Activated naive CD8-positive, alpha-beta T cell (primary cell): ENCODE data around the gene GAA.
"Not testable (repeated sequence)": the region's sequence is repeated elsewhere in the genome, so short reads cannot be mapped to it uniquely, and the experiment has no call there.

ENCODE experiments used
- H3K27ac Mint-ChIP-seq: one replicate; pipeline ENCODE4 v1.8.0; 2021; ENCODE audit warnings: mixed read lengths
- H3K27me3 Mint-ChIP-seq: one replicate; pipeline ENCODE4 v1.8.0; 2021; ENCODE audit warnings: mixed read lengths
- H3K36me3 Mint-ChIP-seq: one replicate; pipeline ENCODE4 v1.8.0; 2021; ENCODE audit warnings: mixed read lengths
- H3K4me1 Mint-ChIP-seq: one replicate; pipeline ENCODE4 v1.8.0; 2021; ENCODE audit warnings: low read depth, mixed read lengths
- H3K4me3 Mint-ChIP-seq: one replicate; pipeline ENCODE4 v1.8.0; 2021; ENCODE audit warnings: mild to moderate bottlenecking, mixed read lengths
- H3K9me3 Mint-ChIP-seq: one replicate; pipeline ENCODE4 v1.8.0; 2021; ENCODE audit warnings: low read depth, mixed read lengths

GAA gene

DNA sequence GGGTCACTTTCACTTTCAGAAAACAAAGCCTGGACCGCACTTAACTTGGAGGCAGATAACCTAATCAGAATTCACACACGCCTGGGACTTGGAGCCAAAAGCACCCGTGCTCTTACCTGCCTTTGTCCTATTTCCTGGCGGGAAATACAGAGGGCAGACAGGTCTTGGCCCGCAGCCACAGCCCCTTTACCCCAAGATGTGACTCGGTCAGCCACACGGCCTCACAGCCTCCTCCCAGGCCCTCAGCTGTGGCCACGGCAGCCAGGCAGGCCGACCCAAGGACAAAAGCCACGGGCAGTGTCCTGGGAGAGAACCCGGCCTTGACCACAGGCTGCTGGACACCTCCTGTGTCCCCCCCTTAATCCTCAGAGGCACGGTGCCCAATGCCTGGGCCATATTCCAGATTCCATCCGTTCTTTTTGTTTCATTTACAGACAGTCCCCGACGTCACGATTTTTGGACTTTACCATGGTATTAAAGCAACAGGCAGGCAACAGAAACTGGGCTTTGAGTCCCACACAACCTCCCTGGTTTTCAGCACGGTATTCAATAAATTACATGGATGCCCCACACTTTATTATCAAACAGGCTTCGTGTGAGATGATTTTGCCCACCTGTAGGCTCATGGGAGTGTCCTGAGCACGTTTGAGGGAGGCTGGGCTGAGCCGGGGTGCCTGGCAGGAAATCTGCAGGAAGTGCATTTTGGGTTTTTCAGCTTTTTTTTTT is 30.1 kb upstream of the GAA start:
- peaks cover 6% of the 10 kb centered on the region for H3K4me1 Mint-ChIP-seq
- H3K36me3 Mint-ChIP-seq, result no peaks in the 10 kb centered on the region
- no peaks in the 10 kb centered on the region for H3K9me3 Mint-ChIP-seq
- H3K27me3 Mint-ChIP-seq, result no peaks in the 10 kb centered on the region
- H3K4me3 Mint-ChIP-seq, result no peak overlapping the region
- H3K27ac Mint-ChIP-seq, result no peak overlapping the region

DNA sequence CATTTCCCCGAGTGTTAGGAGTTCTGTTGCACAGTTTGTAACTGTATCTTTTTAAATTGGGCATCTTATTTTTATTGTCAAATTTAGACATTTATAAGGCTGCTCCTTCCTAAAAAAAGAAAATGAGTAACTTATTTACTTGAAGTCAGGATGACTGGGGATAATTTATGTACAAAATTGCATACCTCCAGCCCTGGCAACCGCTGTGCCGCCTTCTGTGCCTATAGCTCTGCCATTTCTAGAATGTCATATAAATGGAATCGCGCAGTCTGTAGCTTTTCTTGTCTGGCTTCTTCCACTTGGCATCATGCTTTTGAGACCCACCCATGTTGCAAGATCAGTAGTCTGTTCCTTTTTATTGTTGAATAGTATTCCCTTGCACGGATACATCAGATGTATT is 29.0 kb upstream of the GAA start:
- Mint-ChIP-seq H3K9me3 (no peaks in the 10 kb centered on the region), H3K4me3 (no peak overlapping the region), H3K27ac (no peak overlapping the region), H3K4me1 (peaks cover 6% of the 10 kb centered on the region), H3K36me3 (no peaks in the 10 kb centered on the region), H3K27me3 (peaks cover under 1% of the 10 kb centered on the region)

DNA sequence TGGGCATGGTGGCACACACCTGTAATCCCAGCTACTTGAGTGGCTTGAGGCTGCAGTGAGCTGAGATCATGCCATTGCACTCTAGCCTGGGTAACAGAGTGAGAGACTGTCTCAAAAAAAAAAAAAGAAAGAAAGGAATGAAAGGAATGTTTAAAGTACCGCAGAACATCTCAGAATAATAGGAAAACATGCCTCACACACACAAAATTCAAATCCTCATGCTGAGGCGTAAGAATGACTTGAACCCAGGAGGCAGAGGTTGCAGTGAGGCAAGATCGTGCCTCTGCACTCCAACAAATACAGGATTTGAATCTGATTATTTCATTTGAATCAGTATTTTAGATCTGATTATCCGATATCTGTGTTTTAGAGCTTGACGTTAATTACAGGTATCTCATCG is 21.3 kb upstream of the GAA start:
- H3K27me3 Mint-ChIP-seq, result peaks cover 7% of the 10 kb centered on the region
- no peaks in the 10 kb centered on the region for H3K9me3 Mint-ChIP-seq
- no peak overlapping the region for H3K4me3 Mint-ChIP-seq
- H3K27ac Mint-ChIP-seq, result no peak overlapping the region
- no peaks in the 10 kb centered on the region for H3K36me3 Mint-ChIP-seq
- peaks cover 3% of the 10 kb centered on the region for H3K4me1 Mint-ChIP-seq

DNA sequence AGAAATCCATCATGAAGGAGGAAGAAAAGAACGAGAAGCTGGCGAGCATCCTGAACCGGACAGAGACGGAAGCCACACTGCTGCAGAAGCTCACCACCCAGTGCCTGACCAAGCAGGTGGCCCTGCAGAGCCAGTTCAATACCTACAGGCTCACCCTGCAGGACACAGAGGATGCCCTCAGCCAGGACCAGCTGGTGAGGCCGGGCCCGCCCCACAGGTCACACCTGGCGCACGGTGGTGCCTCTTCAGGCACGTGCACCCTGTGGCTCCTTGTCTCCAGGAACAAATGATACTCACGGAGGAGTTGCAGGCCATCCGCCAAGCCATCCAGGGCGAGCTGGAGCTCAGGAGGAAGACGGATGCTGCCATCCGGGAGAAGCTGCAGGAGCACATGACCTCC is 19.8 kb upstream of the GAA start:
- Mint-ChIP-seq H3K27me3 (peaks cover 7% of the 10 kb centered on the region), H3K4me1 (peaks cover 3% of the 10 kb centered on the region), H3K27ac (no peak overlapping the region), H3K9me3 (no peaks in the 10 kb centered on the region), H3K36me3 (no peaks in the 10 kb centered on the region), H3K4me3 (no peak overlapping the region)

DNA sequence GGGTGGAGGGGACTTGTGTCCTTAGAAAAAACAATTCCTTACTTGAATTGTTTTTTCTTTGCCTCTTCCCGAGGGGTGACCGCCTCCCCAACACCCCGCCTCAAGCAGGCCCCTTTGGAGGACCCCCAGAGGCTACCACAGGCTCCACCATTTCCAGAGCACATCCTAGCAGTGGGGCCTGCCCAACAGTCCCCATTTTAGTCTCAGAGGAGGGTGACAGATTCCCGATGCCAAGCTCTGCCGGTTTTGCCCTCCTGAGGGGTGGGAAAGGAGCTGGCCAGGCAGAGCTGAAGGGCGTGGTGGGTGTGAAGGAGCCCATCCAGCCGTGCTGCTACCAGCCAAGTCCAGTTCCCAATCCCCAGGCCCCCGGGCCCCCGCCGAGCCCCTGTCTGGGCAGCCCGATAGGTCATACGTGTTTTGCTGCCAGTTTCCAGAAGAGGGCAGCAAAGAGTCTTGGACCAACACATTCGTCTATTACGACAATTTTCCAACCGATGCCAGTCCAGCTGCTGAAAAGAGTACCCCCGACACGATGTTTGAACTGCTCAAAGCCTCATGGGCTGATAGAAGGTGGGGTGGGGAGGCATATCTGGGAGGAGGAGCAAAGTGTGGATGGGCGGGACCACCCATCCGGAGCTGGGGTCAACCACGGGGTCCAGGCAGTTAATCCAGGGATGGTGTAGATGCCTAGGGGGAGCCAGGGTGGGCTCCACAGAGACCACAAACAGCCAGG is 18.8 kb upstream of the GAA start:
- Mint-ChIP-seq H3K4me3 (no peak overlapping the region), H3K27ac (no peak overlapping the region), H3K4me1 (peaks cover 3% of the 10 kb centered on the region), H3K36me3 (no peaks in the 10 kb centered on the region), H3K9me3 (no peaks in the 10 kb centered on the region), H3K27me3 (peaks cover 6% of the 10 kb centered on the region)

DNA sequence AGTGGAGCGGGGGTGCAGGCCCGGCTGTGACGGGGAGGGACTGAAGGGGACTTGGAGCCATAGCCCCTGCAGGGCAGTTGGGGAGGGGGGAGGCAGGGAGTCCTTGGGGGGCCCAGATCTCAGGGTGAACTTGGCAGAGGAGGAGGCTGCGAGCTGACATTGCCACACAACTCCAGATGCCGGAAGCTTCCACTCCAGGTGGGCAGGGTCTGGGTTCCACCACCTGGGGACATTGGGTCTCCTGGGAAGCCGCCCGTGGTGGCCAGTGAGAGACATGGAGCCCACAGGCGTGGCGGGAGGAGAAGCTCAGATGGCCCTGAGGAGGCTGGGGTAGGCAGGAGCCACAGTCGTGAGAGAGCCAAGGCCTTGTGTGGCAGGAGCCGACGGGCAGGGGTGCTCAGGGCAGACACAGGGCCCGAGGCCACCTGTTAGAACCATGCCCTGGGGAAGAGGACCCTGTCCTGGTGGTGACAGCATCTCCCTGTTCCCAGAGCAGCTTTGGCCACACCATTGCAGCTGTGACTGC is 18.2 kb upstream of the GAA start:
- Mint-ChIP-seq H3K9me3 (no peaks in the 10 kb centered on the region), H3K27ac (no peak overlapping the region), H3K4me1 (peaks cover 3% of the 10 kb centered on the region), H3K36me3 (no peaks in the 10 kb centered on the region), H3K4me3 (no peak overlapping the region), H3K27me3 (peaks cover 6% of the 10 kb centered on the region)

DNA sequence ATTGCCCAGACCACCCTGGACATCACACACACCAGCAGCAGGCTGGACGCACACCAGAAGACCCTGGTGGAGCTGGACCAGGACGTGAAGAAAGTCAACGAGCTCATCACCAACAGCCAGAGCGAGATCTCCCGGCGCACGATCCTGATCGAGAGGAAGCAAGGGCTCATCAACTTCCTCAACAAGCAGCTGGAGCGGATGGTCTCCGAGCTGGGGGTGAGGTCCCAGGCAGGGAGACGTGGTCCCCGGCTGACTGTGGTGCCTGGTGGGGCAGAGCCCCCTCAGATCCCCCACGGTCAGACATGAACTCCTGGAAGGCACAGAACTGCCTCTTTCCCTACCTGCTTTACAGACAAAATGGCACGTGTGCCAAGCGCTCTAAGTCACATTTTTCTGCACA is 16.6 kb upstream of the GAA start:
- Mint-ChIP-seq H3K27ac (no peak overlapping the region), H3K9me3 (no peaks in the 10 kb centered on the region), H3K4me1 (peaks cover 3% of the 10 kb centered on the region), H3K4me3 (no peak overlapping the region), H3K36me3 (no peaks in the 10 kb centered on the region), H3K27me3 (no peaks in the 10 kb centered on the region)

DNA sequence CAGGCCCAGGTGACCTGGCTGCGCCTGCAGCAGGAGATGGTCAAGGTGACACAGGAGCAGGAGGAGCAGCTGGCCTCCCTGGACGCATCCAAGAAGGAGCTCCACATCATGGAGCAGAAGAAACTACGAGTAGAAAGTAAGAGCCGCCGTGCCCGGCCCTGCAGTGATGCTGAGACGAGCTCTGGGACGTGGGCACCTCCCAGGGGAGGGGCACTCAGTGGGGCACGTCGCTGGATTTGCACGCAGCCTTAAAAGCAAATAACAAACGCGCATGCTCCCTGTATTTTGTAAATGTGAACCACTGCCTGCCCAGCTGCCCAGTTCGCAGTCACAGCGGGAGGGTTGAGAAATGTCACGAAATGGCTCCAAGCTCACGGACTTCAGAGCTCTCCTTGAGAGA is 15.3 kb upstream of the GAA start:
- no peak overlapping the region for H3K27ac Mint-ChIP-seq
- H3K27me3 Mint-ChIP-seq, result no peaks in the 10 kb centered on the region
- H3K9me3 Mint-ChIP-seq, result no peaks in the 10 kb centered on the region
- no peaks in the 10 kb centered on the region for H3K36me3 Mint-ChIP-seq
- no peak overlapping the region for H3K4me3 Mint-ChIP-seq
- H3K4me1 Mint-ChIP-seq, result peaks cover 3% of the 10 kb centered on the region

DNA sequence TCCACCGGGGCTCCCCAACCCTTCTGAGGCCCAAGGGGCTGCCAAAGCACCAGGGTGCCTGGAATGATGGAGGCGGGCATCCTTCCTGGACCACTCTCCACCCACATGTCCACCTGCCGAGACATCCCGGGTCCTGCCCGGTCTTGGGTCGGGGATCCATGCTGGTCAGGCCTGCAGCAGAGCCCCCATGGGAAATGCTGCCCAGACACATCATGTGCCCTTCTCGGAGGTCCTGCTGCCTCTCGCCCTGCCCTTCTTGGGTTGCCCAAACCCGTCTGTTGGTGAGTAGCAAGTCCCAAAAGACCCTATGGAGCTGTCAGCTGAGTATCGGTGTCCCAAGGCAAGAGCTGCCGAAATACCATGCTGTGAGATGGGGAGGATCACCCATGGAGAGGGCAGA is 14.8 kb upstream of the GAA start:
- Mint-ChIP-seq H3K36me3 (no peaks in the 10 kb centered on the region), H3K4me3 (no peak overlapping the region), H3K27ac (no peak overlapping the region), H3K27me3 (no peaks in the 10 kb centered on the region), H3K9me3 (no peaks in the 10 kb centered on the region), H3K4me1 (peaks cover 3% of the 10 kb centered on the region)

DNA sequence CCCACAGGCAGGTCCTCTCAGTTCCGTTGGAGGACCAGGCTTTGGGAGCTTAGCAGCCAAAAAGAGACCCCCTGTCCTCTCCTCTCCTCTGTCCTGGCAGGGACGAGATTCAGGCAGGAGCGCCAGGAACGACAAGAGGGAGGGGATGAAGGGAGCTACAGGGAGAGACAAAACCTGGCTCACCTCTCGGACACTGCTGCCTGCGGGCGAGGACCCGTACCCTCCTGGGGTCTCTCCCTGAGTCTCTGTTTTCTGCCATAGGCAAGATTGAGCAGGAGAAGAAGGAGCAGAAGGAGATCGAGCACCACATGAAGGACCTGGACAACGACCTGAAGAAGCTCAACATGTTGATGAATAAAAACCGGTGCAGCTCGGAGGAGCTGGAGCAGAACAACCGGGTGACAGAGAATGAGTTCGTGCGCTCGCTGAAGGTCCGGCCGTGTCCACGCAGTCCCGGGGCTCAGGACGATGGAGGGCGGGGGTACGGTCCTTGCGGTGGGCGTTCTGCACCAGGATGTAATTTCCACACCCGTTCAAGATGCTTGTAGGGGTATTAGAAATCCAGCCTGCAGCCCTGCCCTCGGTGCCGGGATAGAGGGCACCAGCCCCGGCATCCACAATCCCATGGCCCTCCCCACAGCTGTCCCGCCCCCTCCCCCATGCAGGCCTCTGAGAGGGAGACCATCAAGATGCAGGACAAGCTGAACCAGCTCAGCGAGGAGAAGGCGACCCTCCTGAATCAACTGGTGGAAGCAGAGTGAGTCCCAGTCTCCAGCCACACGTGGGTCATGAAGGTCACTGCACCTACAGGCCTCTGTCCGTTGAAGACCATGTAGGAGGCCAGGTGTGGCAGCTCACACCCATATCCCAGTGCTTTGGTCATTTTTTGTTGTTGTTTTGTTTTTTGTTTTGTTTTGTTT is 13.8 kb upstream of the GAA start:
- Mint-ChIP-seq H3K9me3 (no peaks in the 10 kb centered on the region), H3K27me3 (no peaks in the 10 kb centered on the region), H3K4me1 (peaks cover 3% of the 10 kb centered on the region), H3K27ac (no peak overlapping the region), H3K4me3 (no peak overlapping the region), H3K36me3 (no peaks in the 10 kb centered on the region)

DNA sequence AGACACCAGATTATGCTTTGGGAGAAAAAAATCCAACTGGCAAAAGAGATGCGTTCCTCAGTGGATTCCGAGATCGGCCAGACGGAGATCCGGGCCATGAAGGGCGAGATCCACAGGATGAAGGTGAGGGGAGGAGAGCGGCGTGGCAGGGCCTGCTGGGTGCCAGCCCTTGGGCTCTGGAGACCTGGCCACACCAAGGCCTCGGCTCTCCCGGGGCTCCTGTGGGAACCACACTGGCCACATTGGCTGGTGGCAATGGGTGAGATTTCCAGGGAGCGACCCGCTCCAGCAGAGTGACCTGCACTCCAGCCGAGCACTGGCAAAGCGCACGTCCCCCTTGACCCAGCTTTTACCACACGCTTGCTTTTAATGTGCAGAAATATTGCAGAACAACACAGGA is 11.6 kb upstream of the GAA start:
- no peak overlapping the region for H3K27ac Mint-ChIP-seq
- H3K9me3 Mint-ChIP-seq, result no peaks in the 10 kb centered on the region
- no peaks in the 10 kb centered on the region for H3K36me3 Mint-ChIP-seq
- H3K27me3 Mint-ChIP-seq, result no peaks in the 10 kb centered on the region
- H3K4me3 Mint-ChIP-seq, result no peak overlapping the region
- H3K4me1 Mint-ChIP-seq, result no peaks in the 10 kb centered on the region

DNA sequence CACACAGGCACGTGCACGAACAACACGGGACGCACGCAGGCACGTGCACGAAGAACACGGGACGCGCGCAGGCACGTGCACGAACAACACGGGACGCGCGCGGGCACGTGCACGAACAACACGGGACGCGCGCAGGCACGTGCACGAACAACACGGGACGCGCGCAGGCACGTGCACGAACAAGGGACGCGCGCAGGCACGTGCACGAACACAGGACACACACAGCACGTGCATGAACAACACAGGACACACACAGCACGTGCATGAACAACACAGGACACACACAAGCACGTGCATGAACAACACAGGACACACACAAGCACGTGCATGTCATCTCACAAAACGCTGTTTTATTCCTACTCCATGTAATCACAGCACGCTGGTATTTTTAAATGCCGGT is 11.2 kb upstream of the GAA start:
- H3K36me3 Mint-ChIP-seq, H3K27me3 Mint-ChIP-seq, H3K4me1 Mint-ChIP-seq, H3K27ac Mint-ChIP-seq, H3K4me3 Mint-ChIP-seq, H3K9me3 Mint-ChIP-seq: not testable (repeated sequence)

DNA sequence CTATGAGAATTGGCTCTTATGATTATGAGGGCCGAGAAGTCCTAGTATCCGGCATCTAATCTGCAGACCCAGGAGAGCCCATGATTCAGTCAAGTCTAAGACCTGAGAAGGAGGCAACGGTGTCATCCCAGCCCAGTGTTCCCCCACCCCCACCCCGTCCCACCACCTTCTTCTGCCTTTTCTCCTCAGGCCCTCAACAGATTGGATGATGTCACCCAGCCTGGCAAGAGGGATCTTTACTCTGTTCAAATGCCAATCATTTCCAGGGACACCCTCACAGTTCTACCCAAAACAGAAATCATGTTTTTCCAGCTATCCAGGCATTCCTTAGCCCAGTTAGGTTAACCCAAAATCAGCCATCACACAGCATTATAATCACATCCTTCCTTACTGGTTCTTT is 10.0 kb upstream of the GAA start:
- Mint-ChIP-seq H3K27me3 (no peaks in the 10 kb centered on the region), H3K36me3 (no peaks in the 10 kb centered on the region), H3K4me1 (no peaks in the 10 kb centered on the region), H3K4me3 (no peak overlapping the region), H3K27ac (no peak overlapping the region), H3K9me3 (no peaks in the 10 kb centered on the region)

DNA sequence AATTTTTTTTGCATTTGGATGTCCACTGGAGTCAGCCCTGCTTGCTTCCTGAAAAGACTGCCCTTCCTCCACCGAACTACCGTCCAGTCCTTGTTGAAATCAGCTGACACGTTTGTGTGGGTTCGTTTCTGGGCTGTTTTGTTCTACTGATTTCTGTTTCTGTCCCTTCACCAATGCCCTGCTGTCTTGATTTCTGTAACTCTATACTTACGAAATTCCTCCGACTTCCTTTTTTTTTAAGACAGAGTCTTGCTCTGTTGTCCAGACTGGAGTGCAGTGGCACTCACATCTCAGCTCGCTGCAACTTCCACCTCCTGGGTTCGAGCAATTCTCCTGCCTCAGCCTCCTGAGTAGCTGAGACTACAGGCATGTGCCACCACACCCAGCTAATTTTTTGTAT is 8.4 kb upstream of the GAA start:
- no peaks in the 10 kb centered on the region for H3K27me3 Mint-ChIP-seq
- no peaks in the 10 kb centered on the region for H3K4me1 Mint-ChIP-seq
- H3K9me3 Mint-ChIP-seq, result no peaks in the 10 kb centered on the region
- no peak overlapping the region for H3K27ac Mint-ChIP-seq
- no peak overlapping the region for H3K4me3 Mint-ChIP-seq
- no peaks in the 10 kb centered on the region for H3K36me3 Mint-ChIP-seq
